GM12878 (cell line): Measurements from ENCODE around the gene OSMR. TPM values are rescaled to one million over a fixed set of nuclear protein-coding genes. Genes with fewer than 3 reads are reported as not detected.

Experiments
- ATAC-seq: fragments of 200-7000 bp; cut with Tn5 transposase; 3 replicates; pipeline ENCODE4 v1.9.1; 2020; ENCODE audit warnings: mild to moderate bottlenecking, moderate library complexity
- BruUV-seq: library from RNA; stranded (reverse); fragments of 400-500 nt; replicated peaks from 2 replicates; lab custom pipeline; 2021; lab: Mats Ljungman, UMichigan
- CTCF ChIA-PET: fragments of 300-600 bp; sonication (Branson Sonifier 250); formaldehyde crosslinking; extraction: SDS; loops from one replicate; lab custom pipeline; 2021; ENCODE audit warnings: inconsistent platforms; lab: Yijun Ruan, JAX
- POLR2A ChIA-PET: fragments of 350-600 bp; formaldehyde crosslinking; extraction: SDS; loops from one replicate; lab custom pipeline; 2021; ENCODE audit warnings: inconsistent platforms; lab: Charles Lee
- RAD21 ChIA-PET: fragments of 300-600 bp; sonication (Branson Sonifier 250); formaldehyde crosslinking; loops from one replicate; lab custom pipeline; 2023; ENCODE audit warnings: antibody characterized with exemption; ENCODE audit not compliant: unreplicated experiment; lab: Charles Lee
- SMC1A ChIA-PET: fragments of 300-600 bp; sonication (Branson Sonifier 250); formaldehyde crosslinking; loops from one replicate; lab custom pipeline; 2023; ENCODE audit not compliant: unreplicated experiment, uncharacterized antibody; lab: Charles Lee
- DNase-seq: peaks from one replicate; pipeline ENCODE4 v3.0.0-alpha.2; 2011; ENCODE audit warnings: low read depth, low spot score
- FAIRE-seq: peaks from 3 replicates; lab custom pipeline; 2011; peaks lifted over from hg19 to GRCh38; lab: Jason Lieb, UNC
- H2AFZ ChIP-seq: 2 replicates; pipeline ENCODE4 v1.6.0; 2011; ENCODE audit warnings: low read depth, low read length, control low read depth; ENCODE audit not compliant: control insufficient read depth
- H3K27ac ChIP-seq: 2 replicates; pipeline ENCODE4 v1.5.1; 2011; ENCODE audit warnings: control low read depth; ENCODE audit not compliant: control insufficient read depth, insufficient read depth
- H3K27me3 ChIP-seq, 2 experiments: replicated peaks in 1 of 2; 2 replicates each; pipeline versions ENCODE4 v1.6.0 to v1.6.1; 2011; ENCODE audit warnings: low read length in 1 of 2; ENCODE audit not compliant: control insufficient read depth in 2 of 2, insufficient read depth in 2 of 2
- H3K36me3 ChIP-seq, 2 experiments: 2 replicates each; pipeline ENCODE4 v1.5.1; 2011; ENCODE audit warnings: low read length in 1 of 2; ENCODE audit not compliant: control insufficient read depth in 2 of 2, insufficient read depth in 2 of 2
- H3K4me1 ChIP-seq: 2 replicates; pipeline ENCODE4 v1.6.1; 2011; ENCODE audit warnings: mild to moderate bottlenecking, low read length, moderate library complexity, mixed read lengths; ENCODE audit not compliant: control insufficient read depth, insufficient read depth
- H3K4me2 ChIP-seq: 2 replicates; pipeline ENCODE4 v1.6.0; 2011; ENCODE audit warnings: control low read depth; ENCODE audit not compliant: control insufficient read depth, insufficient read depth
- H3K4me3 ChIP-seq: fragments of 200-600 bp; sonication (generic); 2 replicates; pipeline ENCODE4 v1.5.1; 2016
- H3K79me2 ChIP-seq: 2 replicates; pipeline ENCODE4 v1.6.0; 2011; ENCODE audit warnings: low read length; ENCODE audit not compliant: control insufficient read depth, insufficient read depth
- H3K9ac ChIP-seq: 2 replicates; pipeline ENCODE4 v1.8.0; 2011; ENCODE audit warnings: low read length, control low read depth, mixed read lengths; ENCODE audit not compliant: control insufficient read depth, insufficient read depth
- H3K9me3 ChIP-seq: replicated peaks from 3 replicates; pipeline ENCODE4 v1.5.1; 2011; ENCODE audit warnings: mild to moderate bottlenecking, low read length; ENCODE audit not compliant: control insufficient read depth, insufficient read depth
- H4K20me1 ChIP-seq: 2 replicates; pipeline ENCODE4 v1.6.0; 2011; ENCODE audit not compliant: control insufficient read depth, insufficient read depth
- CHD1 ChIP-seq: IDR thresholded peaks from 2 replicates; pipeline ENCODE4 v1.6.1; 2012; ENCODE audit warnings: low read depth, low read length, improper control_type of control experiment
- EGR1 ChIP-seq, 2 experiments: IDR thresholded peaks; 1 replicate in 1 of 2; 2 replicates in 1 of 2; pipeline ENCODE4 v1.6.1; 2011 to 2012; ENCODE audit warnings: low read depth in 2 of 2, low read length in 2 of 2, borderline replicate concordance in 1 of 2, mild to moderate bottlenecking in 1 of 2, moderate library complexity in 1 of 2
- HDAC6 ChIP-seq: fragments of 200-600 bp; sonication (generic); IDR thresholded peaks from one replicate; pipeline ENCODE4 v1.8.0; 2017; ENCODE audit warnings: antibody characterized with exemption; ENCODE audit not compliant: unreplicated experiment
- JUND ChIP-seq: IDR thresholded peaks from 2 replicates; pipeline ENCODE4 v1.6.1; 2012; ENCODE audit warnings: low read depth, mild to moderate bottlenecking, low read length, improper control_type of control experiment, moderate library complexity
- MXI1 ChIP-seq: fragments of 150-350 bp; IDR thresholded peaks from 2 replicates; pipeline ENCODE4 v1.6.1; 2011; ENCODE audit warnings: low read depth, mild to moderate bottlenecking, inconsistent platforms, low read length, improper control_type of control experiment
- RAD51 ChIP-seq: fragments of 450-650 bp; IDR thresholded peaks from 2 replicates; pipeline ENCODE4 v1.6.1; 2016; ENCODE audit warnings: moderate library complexity, mild to moderate bottlenecking, inconsistent platforms
- SIN3A ChIP-seq: IDR thresholded peaks from 2 replicates; pipeline ENCODE4 v1.6.1; 2012; ENCODE audit warnings: low read depth, low read length, improper control_type of control experiment
- SP1 ChIP-seq: IDR thresholded peaks from one replicate; pipeline ENCODE4 v1.6.1; 2011; ENCODE audit warnings: low read depth, low read length
- WRNIP1 ChIP-seq: IDR thresholded peaks from 2 replicates; pipeline ENCODE4 v1.6.1; 2011; ENCODE audit warnings: low read depth, low read length, improper control_type of control experiment, borderline replicate concordance
- WGBS: methylation state at CpG from one replicate; pipeline ENCODE4 v1.1.6; 2016; ENCODE audit warnings: low lambda C conversion rate; ENCODE audit not compliant: insufficient replicate concordance, insufficient coverage; ENCODE audit errors: missing lambda C conversion rate; 5-methylcytosine and 5-hydroxymethylcytosine counted together
- in situ Hi-C: fragments of 300-500 bp; cut with MboI; formaldehyde crosslinking; loops from 9 replicates; pipeline ENCODE4 v1.14.3; 2018; ENCODE audit warnings: mixed read lengths
- intact Hi-C: fragments of 100-400 bp; cut with micrococcal nuclease; formaldehyde crosslinking; loops from one replicate; pipeline ENCODE4 v1.14.2; 2022; ENCODE audit not compliant: unreplicated experiment
- polyA plus RNA-seq, 11 experiments: library from polyadenylated mRNA; depleted of rRNA in 4 of 11; unstranded in 6 of 11; stranded (reverse) in 5 of 11; fragments of >200 nt; fragmentation: Nextera tagmentation in 4 of 11; fragmentation: Illumina TruSeq in 1 of 11; extraction: Ambion mirVana in 4 of 11; extraction: Trizol in 1 of 11; gene quantifications; 1 replicate in 1 of 11; 2 replicates in 10 of 11; pipeline versions ENCODE4 v1.2.1 to v1.2.3, GENCODE V29; 2011 to 2016; ENCODE audit warnings: inconsistent platforms in 2 of 11, missing spikeins in 2 of 11, low read depth in 1 of 11
- total RNA-seq, 4 experiments: library from RNA; depleted of rRNA in 3 of 4; stranded (reverse); fragments of >200 nt in 3 of 4; fragmentation: Illumina TruSeq in 1 of 4; extraction: Trizol in 1 of 4; gene quantifications; 2 replicates each; pipeline versions ENCODE4 v1.2.1 to v1.2.3, GENCODE V29; 2013 to 2021

OSMR gene
- total and polyA plus RNA-seq, 10 of the 15 experiments (the other 5 are each of a cell fraction or from before 2014, with no cell fraction given), result 0.03 to 0.05 TPM; not detected in 8

GRCh38 chr5:38797838-38798237 lies 48.0 kb upstream of the OSMR start:
- no peaks in the 10 kb centered on the region for H3K4me1 ChIP-seq
- H4K20me1 ChIP-seq, result no peaks in the 10 kb centered on the region
- ChIA-PET SMC1A (no interaction called here), RAD21 (no interaction called here), CTCF (interaction anchor here (3.3 kb wide), 1 partner anchor 11 kb away, joined by 21 read pairs; no protein-coding TSS in a partner anchor), POLR2A (no interaction called here)
- no peaks in the 10 kb centered on the region for H3K9me3 ChIP-seq
- no peak overlapping the region for H3K27ac ChIP-seq
- H3K79me2 ChIP-seq, result no peaks in the 10 kb centered on the region
- TF ChIP-seq CHD1 (no peak), EGR1 (IDR thresholded peaks at IDR 0.05; ENCODE audit: borderline replicate concordance in 1 of 2, low read depth in 2 of 2, low read length in 2 of 2) (no peak), SP1 (no peak), JUND (no peak), RAD51 (no peak), SIN3A (no peak), MXI1 (no peak), HDAC6 (no peak), WRNIP1 (no peak)
- no peak overlapping the region for H2AFZ ChIP-seq
- no peak overlapping the region for H3K4me2 ChIP-seq
- DNase-seq (no peak), ATAC-seq (no peak), FAIRE-seq (no peak)
- in situ Hi-C loops, result no loop called here
- no TSS peak for BruUV-seq
- H3K4me3 ChIP-seq, result no peak overlapping the region
- no peaks in the 10 kb centered on the region for H3K36me3 ChIP-seq
- WGBS, result 52% methylated on average over 12 of the region's 12 CpGs
- H3K27me3 ChIP-seq, result no peaks in the 10 kb centered on the region
- H3K9ac ChIP-seq, result no peak overlapping the region
- intact Hi-C loops, result no loop called here
